NCI-H748 (cell line): ENCODE measurements around the gene GATA5.
"Not testable (repeated sequence)": the region's sequence is repeated elsewhere in the genome, so short reads cannot be mapped to it uniquely, and the experiment has no call there.

Source experiments
- DNase-seq: peaks from one replicate; lab custom pipeline; 2025; ENCODE audit not compliant: unreplicated experiment; lab: John Stamatoyannopoulos, UW

GATA5 gene

GRCh38 chr20:62433658-62434497 is 41.9 kb downstream of the GATA5 start:
- DNase-seq: no peak

DNA sequence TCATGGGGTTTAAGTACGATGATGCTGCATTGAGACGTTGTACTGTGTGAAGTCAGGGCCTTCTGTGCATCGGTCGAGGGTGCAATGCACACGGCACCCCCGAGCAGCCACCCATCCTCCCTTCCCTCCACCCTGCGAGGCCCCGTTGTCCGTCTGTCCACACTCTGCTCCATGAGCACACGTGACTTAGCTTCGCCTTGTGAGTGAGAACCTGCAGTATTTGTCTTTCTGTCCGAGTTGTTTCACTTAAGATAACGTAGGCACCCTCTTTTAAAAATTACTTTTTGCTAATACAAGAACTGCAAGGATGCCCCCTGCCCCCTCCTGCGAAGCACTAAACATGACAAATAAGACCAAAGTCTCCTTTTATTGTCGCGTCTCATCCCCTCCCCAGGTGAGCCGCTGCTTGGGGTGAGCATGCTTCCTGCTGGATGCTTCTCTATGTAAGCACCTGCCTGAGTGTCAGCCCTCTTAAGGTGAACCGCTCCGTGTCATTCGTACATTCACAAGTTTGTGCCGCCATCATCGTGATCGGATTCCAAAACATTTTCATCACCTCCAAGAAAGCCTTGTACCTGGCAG is 44.8 kb downstream of the GATA5 start:
- DNase-seq: no peak

GRCh38 chr20:62430311-62430853 is 45.4 kb downstream of the GATA5 start:
- DNase-seq: no peak

DNA sequence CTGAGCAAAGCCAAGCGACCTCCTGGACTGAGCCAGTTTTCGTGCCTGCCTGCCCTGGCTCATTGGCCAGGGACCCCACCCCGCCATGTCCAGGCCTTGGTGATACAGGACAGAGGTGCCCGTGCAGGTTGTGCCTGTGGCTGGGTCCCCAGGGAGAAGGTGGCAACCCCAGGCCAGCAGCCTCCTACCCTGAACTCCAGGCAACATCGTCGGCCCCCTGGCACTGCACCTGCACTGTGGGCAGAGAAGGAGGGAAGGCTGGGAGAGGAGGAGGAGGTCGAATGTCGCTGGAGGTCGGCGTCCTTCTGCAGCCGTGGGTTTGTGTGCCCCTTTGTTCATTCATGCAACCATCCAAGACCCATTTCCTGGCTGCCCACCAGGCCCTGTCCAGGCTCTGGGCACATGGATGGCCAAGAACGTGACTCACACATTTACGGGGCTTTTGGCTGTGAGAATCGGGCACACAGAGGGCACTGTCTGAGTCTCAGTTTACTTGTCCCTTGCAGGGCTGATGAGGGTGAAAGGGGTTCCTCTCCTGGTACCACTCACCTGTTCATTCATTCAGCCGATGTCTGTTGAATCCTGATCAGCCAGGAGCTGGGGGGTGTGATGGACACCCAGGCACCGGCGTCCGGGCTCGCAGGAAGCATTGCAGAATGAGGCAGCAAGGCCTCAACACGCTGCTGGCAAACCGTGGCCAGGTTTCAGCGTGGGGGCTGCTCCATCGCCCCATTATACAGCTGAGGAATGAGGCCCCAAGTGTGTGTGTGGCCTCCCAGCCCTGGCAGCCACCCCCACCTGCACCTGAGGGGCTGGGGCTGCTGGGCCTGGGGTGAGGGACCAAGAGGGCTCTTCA is 46.1 kb downstream of the GATA5 start:
- no peak for DNase-seq

DNA sequence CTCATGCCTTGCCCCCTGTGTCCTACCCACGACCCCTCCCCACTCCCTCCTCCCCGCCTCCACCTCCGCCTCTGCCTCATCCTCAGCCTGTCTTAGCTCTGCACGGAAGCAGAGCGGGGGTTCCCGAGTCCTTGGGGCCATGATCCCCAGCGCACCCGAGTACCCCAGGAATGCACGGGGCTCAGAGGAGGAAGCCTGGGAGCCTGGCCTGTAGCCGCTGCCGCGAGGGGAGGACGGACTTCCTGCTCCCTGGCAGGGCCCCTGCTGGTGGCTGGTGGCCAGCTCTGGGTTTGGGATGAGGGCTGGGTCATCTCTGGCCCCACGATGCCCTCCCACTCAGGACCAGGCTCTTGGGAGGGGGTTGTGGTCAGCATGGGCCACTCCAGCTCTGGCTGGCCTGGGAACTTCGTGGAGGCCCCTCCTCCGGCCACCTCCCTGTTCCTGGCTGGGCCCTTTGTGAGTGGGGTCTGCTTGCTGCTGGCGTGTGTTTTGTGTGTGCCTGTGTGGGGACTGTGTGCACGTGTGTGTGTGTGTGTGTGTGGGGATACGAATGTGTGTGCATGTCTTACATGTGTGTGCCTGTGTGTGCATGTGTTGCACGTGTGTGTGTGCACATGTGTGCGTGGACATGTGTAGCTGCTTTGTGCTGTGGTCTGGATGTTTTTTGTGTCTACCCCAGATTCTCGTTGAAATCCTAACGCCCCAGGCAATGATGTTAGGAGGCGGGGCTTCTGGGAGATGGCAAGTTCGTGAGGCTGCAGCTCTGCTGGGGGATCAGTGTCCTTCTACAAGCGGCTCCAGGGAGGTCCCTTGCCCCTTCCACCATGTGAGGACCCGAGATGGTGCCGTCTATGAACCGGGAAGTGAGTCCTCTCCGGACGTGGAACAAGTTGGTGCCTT is 47.1 kb downstream of the GATA5 start:
- no peak for DNase-seq

GRCh38 chr20:62428002-62428372 is 47.8 kb downstream of the GATA5 start:
- DNase-seq: no peak

- peak; percentile 89 for DNase-seq
Measured at GRCh38 chr20:62427172-62428001, 48.4 kb downstream of the GATA5 start, which contains the start of gene RBBP8NL. Gene RBBP8NL (minus strand): TSS chr20:62427539. CDS start chr20:62419647, 7,892 bp downstream.

GRCh38 chr20:62426699-62427131 is 49.1 kb downstream of the GATA5 start:
- no peak for DNase-seq

DNA sequence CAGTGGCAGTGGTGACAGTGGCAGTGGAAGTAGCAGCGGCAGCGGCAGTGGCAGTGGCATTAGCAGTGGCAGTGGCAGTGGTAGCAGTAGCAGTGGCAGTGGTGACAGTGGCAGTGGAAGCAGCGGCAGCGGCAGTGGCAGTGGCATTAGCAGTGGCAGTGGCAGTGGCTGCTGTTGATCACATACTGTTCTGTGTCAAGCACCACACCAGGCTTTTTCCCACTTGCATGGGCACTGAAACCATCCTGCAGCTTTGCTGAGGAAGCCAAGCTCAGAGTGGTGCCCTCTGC is 49.8 kb downstream of the GATA5 start:
- DNase-seq: not testable (repeated sequence)

DNA sequence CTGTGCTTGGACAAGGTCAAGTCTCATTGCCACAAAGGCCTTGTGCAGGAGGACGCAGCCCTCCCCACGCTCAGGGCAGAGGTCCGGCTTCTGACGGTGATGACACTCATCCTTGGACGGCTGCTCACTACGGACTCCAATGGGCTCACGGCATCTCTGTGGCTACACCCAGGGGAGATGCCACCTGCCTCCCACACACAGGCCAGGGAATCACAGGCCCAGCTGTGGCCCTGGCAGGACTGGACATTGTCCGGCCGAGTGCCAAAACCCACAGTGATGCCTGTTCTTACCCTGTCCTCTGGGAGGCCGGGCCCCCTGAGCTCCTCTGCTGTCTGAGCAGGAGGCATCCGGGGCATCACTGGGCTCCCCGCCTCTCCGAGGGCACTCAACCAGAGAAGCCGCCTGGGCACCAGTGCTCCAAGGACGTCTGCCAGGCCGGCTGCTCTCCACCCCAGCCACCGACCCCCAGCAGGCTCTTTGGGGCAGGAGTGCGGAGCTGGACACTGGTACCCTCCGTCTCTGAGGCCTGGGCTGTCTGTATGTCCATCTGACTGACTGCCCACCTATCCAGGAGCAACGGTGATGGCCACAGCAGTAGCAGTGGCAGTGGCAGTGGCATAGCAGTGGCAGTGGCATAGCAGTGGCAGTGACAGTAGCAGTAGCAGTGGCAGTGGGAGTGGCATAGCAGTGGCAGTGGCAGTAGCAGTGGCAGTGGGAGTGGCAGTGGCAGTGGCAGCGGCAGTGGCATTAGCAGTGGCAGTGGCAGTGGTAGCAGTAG is 50.3 kb downstream of the GATA5 start:
- DNase-seq: no peak

DNA sequence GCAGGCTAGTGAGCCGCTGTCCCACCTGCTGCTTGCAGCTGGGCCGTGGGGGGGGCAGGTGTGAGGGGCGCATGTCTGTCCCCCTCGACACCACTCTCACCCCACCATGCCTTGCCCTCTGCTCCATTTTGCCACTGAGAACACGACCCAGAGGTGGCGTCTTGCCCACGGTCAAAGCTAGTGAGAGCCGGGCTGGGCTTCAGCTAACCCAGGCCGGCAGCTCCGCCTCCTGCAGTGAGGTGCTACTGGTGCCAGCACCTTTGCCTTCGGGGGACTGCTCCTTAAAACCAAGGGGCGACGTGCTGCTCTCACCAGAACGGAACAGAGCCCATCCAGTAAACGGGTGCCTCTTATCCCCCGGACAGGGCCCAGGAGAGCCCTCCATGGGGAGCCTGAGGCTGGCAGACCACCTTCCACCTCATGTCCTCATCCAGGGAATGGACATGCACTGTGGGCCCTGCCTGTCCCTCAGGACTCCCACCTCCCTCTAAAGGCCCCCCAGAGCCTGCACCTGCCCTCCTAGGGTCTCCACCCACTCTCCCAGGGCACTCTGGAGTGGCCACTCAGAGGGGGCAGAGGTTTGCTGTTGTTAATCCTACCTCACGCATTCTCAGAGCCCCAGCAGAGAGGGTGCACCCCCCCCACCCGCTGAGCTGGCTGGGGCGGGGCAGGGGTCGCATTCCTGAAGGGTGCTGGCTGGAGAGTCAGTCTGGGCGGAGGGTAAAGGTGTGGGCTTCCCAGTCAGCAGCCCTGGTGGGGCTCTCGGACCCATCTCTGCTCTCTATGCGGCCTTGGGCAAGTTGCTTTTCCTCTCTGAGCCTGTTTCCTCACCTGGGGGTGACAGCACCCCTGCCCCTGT is 51.3 kb downstream of the GATA5 start:
- DNase-seq: no peak

- DNase-seq: no peak
Measured at GRCh38 chr20:62423326-62423706, 52.5 kb downstream of the GATA5 start.

- no peak for DNase-seq
Measured at GRCh38 chr20:62422636-62423325, 53.0 kb downstream of the GATA5 start.

- no peak for DNase-seq
Measured at GRCh38 chr20:62421716-62421990, 54.1 kb downstream of the GATA5 start.

GRCh38 chr20:62420846-62421715 is 54.7 kb downstream of the GATA5 start:
- DNase-seq: no peak

GRCh38 chr20:62419759-62420158 is 56.0 kb downstream of the GATA5 start:
- DNase-seq: no peak
